ENCODE measurements around the gene KDM4E.
"Not testable (repeated sequence)": the region's sequence is repeated elsewhere in the genome, so short reads cannot be mapped to it uniquely, and the experiment has no call there.

KDM4E gene

DNA sequence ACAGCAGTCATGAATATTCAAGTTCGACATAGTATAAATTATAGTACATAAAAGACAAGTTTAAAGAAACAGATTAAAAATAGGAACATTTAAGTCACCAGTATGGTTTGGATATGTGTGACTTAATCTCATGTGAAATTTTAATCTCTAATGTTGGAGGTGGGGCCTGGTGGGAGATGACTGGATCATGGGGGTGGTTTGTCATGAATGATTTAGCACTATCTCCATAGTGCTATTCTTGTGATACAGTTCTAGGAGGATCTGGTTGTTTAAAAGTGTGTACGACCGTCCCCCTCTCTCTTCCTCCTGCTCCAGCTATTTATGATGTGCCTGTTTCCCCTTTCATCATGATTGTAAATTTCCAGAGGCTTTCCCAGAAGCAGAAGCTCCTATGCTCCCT lies 3.3 kb downstream of the KDM4E start:
- Histone ChIP-seq H3K4me3 (replicated peaks; ENCODE audit: insufficient read depth, low read length) (no peak overlapping the region), H3K27ac (replicated peaks) (no peak overlapping the region), H3K27me3 (ENCODE audit: insufficient read depth, poor library complexity, severe bottlenecking) (no peaks in the 10 kb centered on the region)
- TF ChIP-seq SPI1 (IDR thresholded peaks at IDR 0.05; ENCODE audit: borderline replicate concordance, low read depth) (no peak), GABPA (IDR thresholded peaks at IDR 0.05; ENCODE audit: low read depth) (no peak), POLR2AphosphoS5 (IDR thresholded peaks at IDR 0.05; ENCODE audit: low read depth) (no peak)
- TF ChIP-seq, protein P1, sequence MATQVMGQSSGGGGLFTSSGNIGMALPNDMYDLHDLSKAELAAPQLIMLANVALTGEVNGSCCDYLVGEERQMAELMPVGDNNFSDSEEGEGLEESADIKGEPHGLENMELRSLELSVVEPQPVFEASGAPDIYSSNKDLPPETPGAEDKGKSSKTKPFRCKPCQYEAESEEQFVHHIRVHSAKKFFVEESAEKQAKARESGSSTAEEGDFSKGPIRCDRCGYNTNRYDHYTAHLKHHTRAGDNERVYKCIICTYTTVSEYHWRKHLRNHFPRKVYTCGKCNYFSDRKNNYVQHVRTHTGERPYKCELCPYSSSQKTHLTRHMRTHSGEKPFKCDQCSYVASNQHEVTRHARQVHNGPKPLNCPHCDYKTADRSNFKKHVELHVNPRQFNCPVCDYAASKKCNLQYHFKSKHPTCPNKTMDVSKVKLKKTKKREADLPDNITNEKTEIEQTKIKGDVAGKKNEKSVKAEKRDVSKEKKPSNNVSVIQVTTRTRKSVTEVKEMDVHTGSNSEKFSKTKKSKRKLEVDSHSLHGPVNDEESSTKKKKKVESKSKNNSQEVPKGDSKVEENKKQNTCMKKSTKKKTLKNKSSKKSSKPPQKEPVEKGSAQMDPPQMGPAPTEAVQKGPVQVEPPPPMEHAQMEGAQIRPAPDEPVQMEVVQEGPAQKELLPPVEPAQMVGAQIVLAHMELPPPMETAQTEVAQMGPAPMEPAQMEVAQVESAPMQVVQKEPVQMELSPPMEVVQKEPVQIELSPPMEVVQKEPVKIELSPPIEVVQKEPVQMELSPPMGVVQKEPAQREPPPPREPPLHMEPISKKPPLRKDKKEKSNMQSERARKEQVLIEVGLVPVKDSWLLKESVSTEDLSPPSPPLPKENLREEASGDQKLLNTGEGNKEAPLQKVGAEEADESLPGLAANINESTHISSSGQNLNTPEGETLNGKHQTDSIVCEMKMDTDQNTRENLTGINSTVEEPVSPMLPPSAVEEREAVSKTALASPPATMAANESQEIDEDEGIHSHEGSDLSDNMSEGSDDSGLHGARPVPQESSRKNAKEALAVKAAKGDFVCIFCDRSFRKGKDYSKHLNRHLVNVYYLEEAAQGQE (IDR thresholded peaks at IDR 0.05; ENCODE audit: insufficient replicate concordance, low read depth) = no peak
- TF ChIP-seq, protein P2, sequence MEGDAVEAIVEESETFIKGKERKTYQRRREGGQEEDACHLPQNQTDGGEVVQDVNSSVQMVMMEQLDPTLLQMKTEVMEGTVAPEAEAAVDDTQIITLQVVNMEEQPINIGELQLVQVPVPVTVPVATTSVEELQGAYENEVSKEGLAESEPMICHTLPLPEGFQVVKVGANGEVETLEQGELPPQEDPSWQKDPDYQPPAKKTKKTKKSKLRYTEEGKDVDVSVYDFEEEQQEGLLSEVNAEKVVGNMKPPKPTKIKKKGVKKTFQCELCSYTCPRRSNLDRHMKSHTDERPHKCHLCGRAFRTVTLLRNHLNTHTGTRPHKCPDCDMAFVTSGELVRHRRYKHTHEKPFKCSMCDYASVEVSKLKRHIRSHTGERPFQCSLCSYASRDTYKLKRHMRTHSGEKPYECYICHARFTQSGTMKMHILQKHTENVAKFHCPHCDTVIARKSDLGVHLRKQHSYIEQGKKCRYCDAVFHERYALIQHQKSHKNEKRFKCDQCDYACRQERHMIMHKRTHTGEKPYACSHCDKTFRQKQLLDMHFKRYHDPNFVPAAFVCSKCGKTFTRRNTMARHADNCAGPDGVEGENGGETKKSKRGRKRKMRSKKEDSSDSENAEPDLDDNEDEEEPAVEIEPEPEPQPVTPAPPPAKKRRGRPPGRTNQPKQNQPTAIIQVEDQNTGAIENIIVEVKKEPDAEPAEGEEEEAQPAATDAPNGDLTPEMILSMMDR (IDR thresholded peaks at IDR 0.05; ENCODE audit: insufficient read depth, low read length) = no peak
- DNase-seq (ENCODE audit: low read depth in 1 of 2, low spot score in 1 of 2) = no peak

DNA sequence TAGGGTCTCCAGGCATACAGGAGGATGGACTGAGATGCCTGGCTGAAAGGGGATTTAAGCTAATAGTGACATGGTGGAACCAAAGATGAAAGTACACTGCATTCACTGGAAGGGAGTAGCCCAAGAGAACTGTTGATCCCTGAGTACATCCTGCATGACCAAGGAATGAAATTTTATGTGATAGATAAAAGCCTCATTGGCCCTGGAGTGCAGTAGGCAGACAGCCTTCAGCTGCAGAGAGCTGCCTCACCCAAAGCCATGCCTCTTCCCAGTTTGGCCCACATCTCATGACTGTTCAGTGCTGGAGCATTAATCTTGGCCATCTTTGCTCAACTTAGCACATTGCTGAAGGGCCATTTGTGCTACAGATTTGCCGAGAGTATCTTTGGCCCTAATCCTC lies 8.0 kb downstream of the KDM4E start:
- no peak for DNase-seq (ENCODE audit: low read depth in 1 of 2, low spot score in 1 of 2)
- Histone ChIP-seq H3K27ac (replicated peaks) (no peak overlapping the region), H3K27me3 (ENCODE audit: insufficient read depth, poor library complexity, severe bottlenecking) (peaks cover 7% of the 10 kb centered on the region), H3K4me3 (replicated peaks; ENCODE audit: insufficient read depth, low read length) (no peak overlapping the region)
- TF ChIP-seq SPI1 (IDR thresholded peaks at IDR 0.05; ENCODE audit: borderline replicate concordance, low read depth) (no peak), GABPA (IDR thresholded peaks at IDR 0.05; ENCODE audit: low read depth) (no peak), POLR2AphosphoS5 (IDR thresholded peaks at IDR 0.05; ENCODE audit: low read depth) (no peak)
- TF ChIP-seq, protein P2 (IDR thresholded peaks at IDR 0.05; ENCODE audit: insufficient read depth, low read length) = no peak
- TF ChIP-seq, protein P1 (IDR thresholded peaks at IDR 0.05; ENCODE audit: insufficient replicate concordance, low read depth) = no peak

DNA sequence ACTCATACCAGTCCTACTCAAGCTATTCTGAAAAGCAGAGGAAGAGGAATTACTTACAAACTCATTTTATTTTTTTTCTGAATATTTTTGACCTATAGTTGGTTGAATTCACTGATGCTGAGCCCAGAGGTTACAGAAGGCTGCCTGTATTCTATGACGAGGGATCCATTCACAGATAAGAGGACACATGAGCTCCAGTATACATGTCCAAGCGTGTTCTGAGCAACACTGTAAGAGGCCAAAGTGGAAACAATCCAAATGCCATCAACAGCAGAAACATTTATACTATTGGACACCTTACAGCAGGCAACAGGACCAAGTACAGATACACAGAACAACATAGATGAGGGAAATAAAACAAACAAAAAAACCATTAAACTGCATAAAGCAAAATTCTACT lies 10.3 kb downstream of the KDM4E start:
- Histone ChIP-seq H3K27me3 (ENCODE audit: insufficient read depth, poor library complexity, severe bottlenecking) (peaks cover 7% of the 10 kb centered on the region), H3K27ac (replicated peaks) (no peak overlapping the region), H3K4me3 (replicated peaks; ENCODE audit: insufficient read depth, low read length) (no peak overlapping the region)
- no peak for DNase-seq (ENCODE audit: low read depth in 1 of 2, low spot score in 1 of 2)
- TF ChIP-seq, protein P2 (IDR thresholded peaks at IDR 0.05; ENCODE audit: insufficient read depth, low read length) = no peak
- TF ChIP-seq SPI1 (IDR thresholded peaks at IDR 0.05; ENCODE audit: borderline replicate concordance, low read depth) (no peak), POLR2AphosphoS5 (IDR thresholded peaks at IDR 0.05; ENCODE audit: low read depth) (no peak), GABPA (IDR thresholded peaks at IDR 0.05; ENCODE audit: low read depth) (no peak)
- TF ChIP-seq, protein P1 (IDR thresholded peaks at IDR 0.05; ENCODE audit: insufficient replicate concordance, low read depth) = no peak

DNA sequence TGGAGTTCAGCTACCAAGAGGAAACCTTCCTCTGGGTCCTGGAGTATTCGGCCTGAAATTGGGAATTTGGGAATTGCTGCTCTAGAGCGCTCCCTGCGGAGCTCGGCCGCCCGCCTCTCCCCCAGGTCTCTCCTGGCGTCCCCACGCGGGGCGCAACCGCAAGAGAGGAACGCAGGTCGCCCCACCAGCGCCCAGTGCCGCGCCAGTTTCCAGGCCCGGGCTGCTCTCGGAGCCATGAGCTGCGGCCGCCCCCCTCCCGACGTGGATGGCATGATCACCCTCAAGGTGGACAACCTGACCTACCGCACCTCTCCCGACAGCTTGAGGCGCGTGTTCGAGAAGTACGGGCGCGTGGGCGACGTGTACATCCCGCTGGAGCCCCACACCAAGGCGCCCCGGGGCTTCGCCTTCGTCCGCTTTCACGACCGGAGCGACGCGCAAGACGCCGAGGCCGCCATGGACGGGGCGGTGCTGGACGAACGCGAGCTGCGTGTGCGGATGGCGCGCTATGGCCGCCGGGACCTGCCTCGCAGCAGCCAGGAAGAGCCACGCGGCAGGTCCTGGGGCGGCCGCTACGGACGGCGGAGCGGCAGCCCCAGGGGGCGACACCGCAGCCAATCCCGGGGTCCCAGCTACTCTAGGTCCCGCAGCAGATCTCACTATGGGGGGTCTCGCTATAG lies 12.4 kb downstream of the KDM4E start:
- H3K27ac ChIP-seq (replicated peaks); H3K4me3 ChIP-seq (replicated peaks; ENCODE audit: insufficient read depth, low read length); DNase-seq (ENCODE audit: low read depth in 1 of 2, low spot score in 1 of 2); H3K27me3 ChIP-seq (ENCODE audit: insufficient read depth, poor library complexity, severe bottlenecking): not testable (repeated sequence)

Measured in HL-60 (cell line).